HEK293 (cell line): Measurements from ENCODE around the gene NARS2.

Experiments
- CTCF ChIA-PET: fragments of 350-600 bp; formaldehyde crosslinking; extraction: SDS; loops from one replicate; lab custom pipeline; 2021; ENCODE audit warnings: antibody characterized with exemption; lab: Yijun Ruan, JAX
- POLR2A ChIA-PET: fragments of 300-600 bp; formaldehyde crosslinking; extraction: SDS; loops from one replicate; lab custom pipeline; 2020; ENCODE audit warnings: antibody characterized with exemption, inconsistent platforms; lab: Yijun Ruan, JAX
- H3K27ac ChIP-seq: fragments of 200-500 bp; sonication (Bioruptor generic); 2 replicates; pipeline ENCODE4 v1.5.1; 2014; ENCODE audit warnings: low read depth, low read length, control low read depth, inconsistent platforms; ENCODE audit errors: extremely low read depth
- H3K36me3 ChIP-seq, 2 experiments: fragments of 200-500 bp in 1 of 2; sonication (Bioruptor generic) in 1 of 2; 1 replicate in 1 of 2; 2 replicates in 1 of 2; pipeline ENCODE4 v1.5.1; 2014 to 2017; ENCODE audit warnings: inconsistent platforms in 2 of 2, low read length in 2 of 2; ENCODE audit not compliant: control insufficient read depth in 2 of 2, insufficient read depth in 1 of 2
- H3K4me1 ChIP-seq: fragments of 200-500 bp; sonication (Bioruptor generic); 2 replicates; pipeline ENCODE4 v1.5.1; 2014; ENCODE audit warnings: mild to moderate bottlenecking, low read length, inconsistent platforms; ENCODE audit not compliant: control insufficient read depth, insufficient read depth
- H3K4me3 ChIP-seq: 2 replicates; pipeline ENCODE4 v1.5.1; 2011; ENCODE audit warnings: low read depth, mild to moderate bottlenecking, control low read depth, low read length, moderate library complexity
- H3K9me3 ChIP-seq: fragments of 200-500 bp; sonication (Bioruptor generic); 2 replicates; pipeline ENCODE4 v1.5.1; 2014; ENCODE audit warnings: low read depth, low read length, inconsistent platforms; ENCODE audit not compliant: control insufficient read depth, insufficient read depth
- GLI4 ChIP-seq: fragments of 450-650 bp; formaldehyde crosslinking; IDR thresholded peaks from 2 replicates; pipeline ENCODE4 v1.5.1; 2016; ENCODE audit warnings: missing biosample characterization, missing genetic modification characterization
- MZF1 ChIP-seq: fragments of 450-650 bp; formaldehyde crosslinking; IDR thresholded peaks from 2 replicates; pipeline ENCODE4 v1.5.1; 2017; ENCODE audit warnings: missing biosample characterization, missing genetic modification characterization, borderline replicate concordance
- SCRT2 ChIP-seq: fragments of 450-650 bp; formaldehyde crosslinking; IDR thresholded peaks from 2 replicates; pipeline ENCODE4 v1.5.1; 2016; ENCODE audit warnings: missing biosample characterization, missing genetic modification characterization
- SETDB1 ChIP-seq: IDR thresholded peaks from one replicate; pipeline ENCODE4 v1.6.1; 2017; ENCODE audit warnings: mild to moderate bottlenecking, low read length, moderate library complexity, mixed read lengths; ENCODE audit not compliant: insufficient read length
- YY1 ChIP-seq: fragments of 450-650 bp; formaldehyde crosslinking; IDR thresholded peaks from 2 replicates; pipeline ENCODE4 v1.5.1; 2018; ENCODE audit warnings: missing biosample characterization, missing genetic modification characterization
- ZBTB1 ChIP-seq: fragments of 450-650 bp; formaldehyde crosslinking; IDR thresholded peaks from 2 replicates; pipeline ENCODE4 v1.5.1; 2016; ENCODE audit warnings: missing biosample characterization, missing genetic modification characterization
- ZBTB21 ChIP-seq: fragments of 450-650 bp; formaldehyde crosslinking; IDR thresholded peaks from 2 replicates; pipeline ENCODE4 v1.5.1; 2017; ENCODE audit warnings: missing biosample characterization, missing genetic modification characterization
- ZNF10 ChIP-seq: fragments of 450-650 bp; formaldehyde crosslinking; IDR thresholded peaks from 2 replicates; pipeline ENCODE4 v1.5.1; 2017; ENCODE audit warnings: missing biosample characterization, missing genetic modification characterization
- ZNF132 ChIP-seq: fragments of 450-650 bp; formaldehyde crosslinking; IDR thresholded peaks from 2 replicates; pipeline ENCODE4 v1.5.1; 2017; ENCODE audit warnings: missing biosample characterization, missing genetic modification characterization, borderline replicate concordance
- ZNF155 ChIP-seq: fragments of 450-650 bp; formaldehyde crosslinking; IDR thresholded peaks from 2 replicates; pipeline ENCODE4 v1.5.1; 2016; ENCODE audit warnings: missing biosample characterization, missing genetic modification characterization
- ZNF157 ChIP-seq: fragments of 450-650 bp; formaldehyde crosslinking; IDR thresholded peaks from 2 replicates; pipeline ENCODE4 v1.5.1; 2016; ENCODE audit warnings: missing biosample characterization, missing genetic modification characterization
- ZNF16 ChIP-seq: fragments of 450-650 bp; formaldehyde crosslinking; IDR thresholded peaks from 2 replicates; pipeline ENCODE4 v1.5.1; 2016; ENCODE audit warnings: low read depth, missing biosample characterization, missing genetic modification characterization
- ZNF202 ChIP-seq: fragments of 450-650 bp; formaldehyde crosslinking; IDR thresholded peaks from 2 replicates; pipeline ENCODE4 v1.5.1; 2016; ENCODE audit warnings: missing biosample characterization, missing genetic modification characterization, borderline replicate concordance
- ZNF214 ChIP-seq: fragments of 450-650 bp; formaldehyde crosslinking; IDR thresholded peaks from 2 replicates; pipeline ENCODE4 v1.5.1; 2017; ENCODE audit warnings: missing biosample characterization, mild to moderate bottlenecking, missing genetic modification characterization, borderline replicate concordance
- ZNF350 ChIP-seq: fragments of 450-650 bp; formaldehyde crosslinking; IDR thresholded peaks from 2 replicates; pipeline ENCODE4 v1.5.0; 2017; ENCODE audit warnings: missing biosample characterization, mild to moderate bottlenecking, missing genetic modification characterization
- ZNF529 ChIP-seq: fragments of 450-650 bp; formaldehyde crosslinking; IDR thresholded peaks from 2 replicates; pipeline ENCODE4 v1.5.1; 2017; ENCODE audit warnings: missing genetic modification characterization, missing biosample characterization; ENCODE audit not compliant: insufficient replicate concordance
- ZNF571 ChIP-seq: fragments of 450-650 bp; formaldehyde crosslinking; IDR thresholded peaks from 2 replicates; pipeline ENCODE4 v1.5.0; 2017; ENCODE audit warnings: missing biosample characterization, missing genetic modification characterization
- ZNF610 ChIP-seq: fragments of 450-650 bp; formaldehyde crosslinking; IDR thresholded peaks from 2 replicates; pipeline ENCODE4 v1.5.1; 2016; ENCODE audit warnings: missing biosample characterization, missing genetic modification characterization, borderline replicate concordance
- ZNF623 ChIP-seq: fragments of 450-650 bp; formaldehyde crosslinking; IDR thresholded peaks from 2 replicates; pipeline ENCODE4 v1.5.1; 2016; ENCODE audit warnings: missing biosample characterization, missing genetic modification characterization
- ZNF660 ChIP-seq: fragments of 450-650 bp; IDR thresholded peaks from 2 replicates; pipeline ENCODE4 v1.5.1; 2018; ENCODE audit warnings: missing biosample characterization, mild to moderate bottlenecking, missing genetic modification characterization
- ZNF664 ChIP-seq: fragments of 450-650 bp; formaldehyde crosslinking; IDR thresholded peaks from 2 replicates; pipeline ENCODE4 v1.5.1; 2016; ENCODE audit warnings: missing biosample characterization, missing genetic modification characterization
- ZNF837 ChIP-seq: fragments of 450-650 bp; formaldehyde crosslinking; IDR thresholded peaks from 2 replicates; pipeline ENCODE4 v1.5.1; 2016; ENCODE audit warnings: missing biosample characterization, missing genetic modification characterization
- TF ChIP-seq, protein P1 (sequence below): fragments of 450-650 bp; formaldehyde crosslinking; IDR thresholded peaks from 2 replicates; pipeline ENCODE4 v1.5.1; 2016; ENCODE audit warnings: missing biosample characterization, missing genetic modification characterization
- TF ChIP-seq, protein P2 (sequence below): fragments of 450-650 bp; formaldehyde crosslinking; IDR thresholded peaks from 2 replicates; pipeline ENCODE4 v1.5.1; 2016; ENCODE audit warnings: missing biosample characterization, missing genetic modification characterization
- TF ChIP-seq, protein P3 (sequence below): fragments of 450-650 bp; formaldehyde crosslinking; IDR thresholded peaks from 2 replicates; pipeline ENCODE4 v1.5.1; 2017; ENCODE audit warnings: missing biosample characterization, missing genetic modification characterization

Gene NARS2

DNA sequence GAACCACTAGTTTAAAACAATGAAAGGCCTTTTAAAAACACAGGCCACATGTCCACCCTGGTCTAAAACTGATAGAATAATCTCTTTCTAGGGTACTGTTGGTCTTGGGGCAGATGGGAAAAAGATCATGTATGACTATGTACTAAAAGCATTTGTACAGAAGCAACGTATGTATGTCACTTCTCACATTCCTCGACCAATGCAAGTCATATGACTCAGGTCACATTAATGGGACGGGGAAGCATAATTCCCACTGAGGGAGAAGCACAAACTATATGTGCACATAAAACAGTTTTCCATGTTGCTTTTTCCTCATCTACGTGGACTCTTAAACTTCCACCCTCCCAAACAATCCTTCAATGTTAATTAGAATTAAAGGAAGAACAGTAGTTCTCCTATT is 124.8 kb downstream of the NARS2 start (continued):
- no peak for TF ChIP-seq YY1
- TF ChIP-seq ZNF571 = no peak
- TF ChIP-seq, protein P1, sequence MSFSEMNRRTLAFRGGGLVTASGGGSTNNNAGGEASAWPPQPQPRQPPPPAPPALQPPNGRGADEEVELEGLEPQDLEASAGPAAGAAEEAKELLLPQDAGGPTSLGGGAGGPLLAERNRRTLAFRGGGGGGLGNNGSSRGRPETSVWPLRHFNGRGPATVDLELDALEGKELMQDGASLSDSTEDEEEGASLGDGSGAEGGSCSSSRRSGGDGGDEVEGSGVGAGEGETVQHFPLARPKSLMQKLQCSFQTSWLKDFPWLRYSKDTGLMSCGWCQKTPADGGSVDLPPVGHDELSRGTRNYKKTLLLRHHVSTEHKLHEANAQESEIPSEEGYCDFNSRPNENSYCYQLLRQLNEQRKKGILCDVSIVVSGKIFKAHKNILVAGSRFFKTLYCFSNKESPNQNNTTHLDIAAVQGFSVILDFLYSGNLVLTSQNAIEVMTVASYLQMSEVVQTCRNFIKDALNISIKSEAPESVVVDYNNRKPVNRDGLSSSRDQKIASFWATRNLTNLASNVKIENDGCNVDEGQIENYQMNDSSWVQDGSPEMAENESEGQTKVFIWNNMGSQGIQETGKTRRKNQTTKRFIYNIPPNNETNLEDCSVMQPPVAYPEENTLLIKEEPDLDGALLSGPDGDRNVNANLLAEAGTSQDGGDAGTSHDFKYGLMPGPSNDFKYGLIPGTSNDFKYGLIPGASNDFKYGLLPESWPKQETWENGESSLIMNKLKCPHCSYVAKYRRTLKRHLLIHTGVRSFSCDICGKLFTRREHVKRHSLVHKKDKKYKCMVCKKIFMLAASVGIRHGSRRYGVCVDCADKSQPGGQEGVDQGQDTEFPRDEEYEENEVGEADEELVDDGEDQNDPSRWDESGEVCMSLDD (tag by site-specific recombination) = no peak
- no peak for TF ChIP-seq ZBTB21 (tag by site-specific recombination)
- no peak for TF ChIP-seq ZNF155 (tag by site-specific recombination)
- no peak for TF ChIP-seq ZNF10 (tag by site-specific recombination)
- TF ChIP-seq, protein P2, sequence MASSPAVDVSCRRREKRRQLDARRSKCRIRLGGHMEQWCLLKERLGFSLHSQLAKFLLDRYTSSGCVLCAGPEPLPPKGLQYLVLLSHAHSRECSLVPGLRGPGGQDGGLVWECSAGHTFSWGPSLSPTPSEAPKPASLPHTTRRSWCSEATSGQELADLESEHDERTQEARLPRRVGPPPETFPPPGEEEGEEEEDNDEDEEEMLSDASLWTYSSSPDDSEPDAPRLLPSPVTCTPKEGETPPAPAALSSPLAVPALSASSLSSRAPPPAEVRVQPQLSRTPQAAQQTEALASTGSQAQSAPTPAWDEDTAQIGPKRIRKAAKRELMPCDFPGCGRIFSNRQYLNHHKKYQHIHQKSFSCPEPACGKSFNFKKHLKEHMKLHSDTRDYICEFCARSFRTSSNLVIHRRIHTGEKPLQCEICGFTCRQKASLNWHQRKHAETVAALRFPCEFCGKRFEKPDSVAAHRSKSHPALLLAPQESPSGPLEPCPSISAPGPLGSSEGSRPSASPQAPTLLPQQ (tag by site-specific recombination) = no peak

DNA sequence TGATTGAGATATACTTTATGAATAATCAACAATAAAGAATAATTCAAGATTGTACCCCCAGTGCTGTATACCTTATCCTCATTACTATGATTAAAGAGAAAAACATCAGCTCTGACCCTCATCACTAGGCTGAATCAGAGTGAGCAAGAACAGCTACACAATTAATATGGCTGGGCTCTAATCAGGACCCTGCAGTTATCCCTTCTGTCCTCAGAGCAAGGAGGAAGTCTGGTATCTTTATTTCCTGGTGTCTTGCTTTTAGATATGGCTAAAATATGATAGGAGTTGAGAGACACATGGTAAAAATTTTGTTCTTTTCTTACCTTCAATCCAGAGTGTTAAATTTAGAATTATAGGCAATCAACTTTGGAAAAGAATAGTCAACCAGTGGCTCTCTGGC is 128.5 kb downstream of the NARS2 start:
- CTCF ChIA-PET = no interaction called here
- no peaks in the 10 kb centered on the region for H3K4me1 ChIP-seq
- POLR2A ChIA-PET = no interaction called here
- TF ChIP-seq ZBTB1 (no peak), SETDB1 (no peak), ZNF202 (no peak), GLI4 (no peak), ZNF214 (no peak)
- TF ChIP-seq, protein P3, sequence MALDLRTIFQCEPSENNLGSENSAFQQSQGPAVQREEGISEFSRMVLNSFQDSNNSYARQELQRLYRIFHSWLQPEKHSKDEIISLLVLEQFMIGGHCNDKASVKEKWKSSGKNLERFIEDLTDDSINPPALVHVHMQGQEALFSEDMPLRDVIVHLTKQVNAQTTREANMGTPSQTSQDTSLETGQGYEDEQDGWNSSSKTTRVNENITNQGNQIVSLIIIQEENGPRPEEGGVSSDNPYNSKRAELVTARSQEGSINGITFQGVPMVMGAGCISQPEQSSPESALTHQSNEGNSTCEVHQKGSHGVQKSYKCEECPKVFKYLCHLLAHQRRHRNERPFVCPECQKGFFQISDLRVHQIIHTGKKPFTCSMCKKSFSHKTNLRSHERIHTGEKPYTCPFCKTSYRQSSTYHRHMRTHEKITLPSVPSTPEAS = no peak
- H3K36me3 ChIP-seq = peaks cover 0 to 24% of the 10 kb centered on the region in 2 experiments; a peak in 1 of 3 replicates
- H3K27ac ChIP-seq = no peak overlapping the region
- no peak overlapping the region for H3K4me3 ChIP-seq
- H3K9me3 ChIP-seq = no peaks in the 10 kb centered on the region

DNA sequence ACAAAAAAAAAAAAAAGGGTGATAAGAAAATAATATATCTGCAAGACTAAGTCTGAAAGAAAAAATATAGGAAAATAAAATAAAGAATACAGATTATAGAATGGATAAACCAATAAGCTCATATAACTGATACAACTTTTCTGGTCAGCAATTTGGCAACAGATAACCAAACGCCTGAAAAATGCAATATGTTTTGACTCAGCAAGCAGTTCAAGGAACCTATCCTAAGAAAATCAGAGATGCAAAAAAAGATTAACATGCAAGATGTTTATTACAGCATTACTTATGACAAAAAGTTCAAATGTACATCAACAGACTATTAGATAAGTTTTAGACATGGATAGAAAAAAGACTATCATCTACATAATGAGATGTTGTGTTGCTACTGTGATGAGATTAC is 129.9 kb downstream of the NARS2 start:
- ChIA-PET POLR2A (no interaction called here), CTCF (interaction anchor here (0.7 to 0.8 kb wide), 2 partner anchors 14 to 130 kb away, joined by 3 read pairs; no protein-coding TSS in a partner anchor)
- no peaks in the 10 kb centered on the region for H3K9me3 ChIP-seq
- H3K4me1 ChIP-seq = no peaks in the 10 kb centered on the region
- H3K4me3 ChIP-seq = no peak overlapping the region
- TF ChIP-seq ZNF837 (tag by site-specific recombination) (no peak), ZNF623 (tag by site-specific recombination) (no peak)
- no peak overlapping the region for H3K27ac ChIP-seq
- H3K36me3 ChIP-seq = peaks cover 0 to 25% of the 10 kb centered on the region in 2 experiments; a peak in 1 of 3 replicates

DNA sequence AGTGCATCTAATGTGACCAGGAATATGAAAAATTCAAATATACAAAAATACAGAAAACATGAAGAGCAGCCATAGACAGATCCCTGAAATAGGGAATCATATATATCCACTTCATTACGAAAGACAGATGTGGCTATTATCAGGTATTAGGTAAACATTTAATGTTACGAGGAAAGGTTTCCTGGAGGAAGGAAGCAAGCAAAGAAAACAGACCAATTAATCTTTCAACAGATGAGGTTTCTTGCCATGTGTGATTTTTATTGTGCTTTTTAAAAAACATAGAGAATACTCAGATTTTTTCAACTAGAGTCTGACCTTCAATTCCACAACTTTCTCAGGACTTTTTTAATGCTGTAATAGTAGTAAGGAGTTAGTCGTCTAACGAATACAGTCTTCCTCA is 132.7 kb downstream of the NARS2 start:
- Histone ChIP-seq H3K4me1 (no peaks in the 10 kb centered on the region), H3K4me3 (no peak overlapping the region), H3K27ac (no peak overlapping the region), H3K36me3 (peaks cover 0 to 24% of the 10 kb centered on the region in 2 experiments; a peak in 2 of 3 replicates), H3K9me3 (no peaks in the 10 kb centered on the region)
- POLR2A ChIA-PET = no interaction called here
- CTCF ChIA-PET = interaction anchor here (0.6 to 1.2 kb wide), 2 partner anchors 14 to 134 kb away, joined by 3 to 4 read pairs; no protein-coding TSS in a partner anchor
- TF ChIP-seq ZNF660 (no peak), ZNF157 (tag by site-specific recombination) (no peak), ZNF529 (tag by site-specific recombination) (no peak), ZNF610 (tag by site-specific recombination) (no peak), MZF1 (tag by site-specific recombination) (no peak), ZNF132 (no peak), ZNF350 (tag by site-specific recombination) (no peak), ZNF664 (tag by site-specific recombination) (no peak), ZNF16 (tag by site-specific recombination) (no peak), SCRT2 (no peak)
